IPS-18c (cell line): ENCODE results near the gene GYPC.
"Not testable (repeated sequence)": the region's sequence is repeated elsewhere in the genome, so short reads cannot be mapped to it uniquely, and the experiment has no call there.

Experiments used
- H3K4me3 ChIP-seq: 2 replicates; pipeline ENCODE4 v1.7.0; 2013; ENCODE audit warnings: low read depth, mild to moderate bottlenecking, low read length, moderate library complexity; ENCODE audit not compliant: insufficient read depth
- H3K9me3 ChIP-seq: one replicate; pipeline ENCODE4 v1.6.1; 2013; ENCODE audit warnings: mild to moderate bottlenecking, low read length, moderate library complexity; ENCODE audit not compliant: control insufficient read depth, insufficient read depth

GYPC gene

GRCh38 chr2:126645211-126645618 lies 10.7 kb upstream of the GYPC start:
- Histone ChIP-seq H3K9me3 (no peaks in the 10 kb centered on the region), H3K4me3 (no peak overlapping the region)

- Histone ChIP-seq H3K9me3 (no peaks in the 10 kb centered on the region), H3K4me3 (no peak overlapping the region)
Measured at GRCh38 chr2:126646026-126646425, 9.9 kb upstream of the GYPC start.

GRCh38 chr2:126647714-126648344 lies 8.1 kb upstream of the GYPC start:
- H3K4me3 ChIP-seq, H3K9me3 ChIP-seq: not testable (repeated sequence)

GRCh38 chr2:126648345-126648786 lies 7.6 kb upstream of the GYPC start:
- H3K4me3 ChIP-seq, H3K9me3 ChIP-seq: not testable (repeated sequence)

- Histone ChIP-seq H3K4me3 (no peak overlapping the region), H3K9me3 (no peaks in the 10 kb centered on the region)
Measured at GRCh38 chr2:126649101-126649500, 6.9 kb upstream of the GYPC start.

GRCh38 chr2:126650994-126651393 lies 5.0 kb upstream of the GYPC start:
- Histone ChIP-seq H3K4me3 (no peak overlapping the region), H3K9me3 (no peaks in the 10 kb centered on the region)

GRCh38 chr2:126652323-126652891 lies 3.6 kb upstream of the GYPC start:
- no peak overlapping the region for H3K4me3 ChIP-seq
- no peaks in the 10 kb centered on the region for H3K9me3 ChIP-seq

GRCh38 chr2:126653109-126653508 lies 2.8 kb upstream of the GYPC start:
- Histone ChIP-seq H3K4me3 (no peak overlapping the region), H3K9me3 (no peaks in the 10 kb centered on the region)

GRCh38 chr2:126653761-126654160 lies 2.2 kb upstream of the GYPC start:
- Histone ChIP-seq H3K9me3 (no peaks in the 10 kb centered on the region), H3K4me3 (no peak overlapping the region)

GRCh38 chr2:126655051-126655450 lies 907 bp upstream of the GYPC start:
- Histone ChIP-seq H3K4me3 (no peak overlapping the region), H3K9me3 (no peaks in the 10 kb centered on the region)

- Histone ChIP-seq H3K9me3 (no peaks in the 10 kb centered on the region), H3K4me3 (peak overlapping the region; percentile 64)
Measured at GRCh38 chr2:126656431-126657147, 631 bp downstream of the GYPC start.

GRCh38 chr2:126657148-126657635 lies 1.2 kb downstream of the GYPC start:
- Histone ChIP-seq H3K4me3 (peak overlapping the region; percentile 28; the same call in 1 of the 2 replicates), H3K9me3 (no peaks in the 10 kb centered on the region)

GRCh38 chr2:126657636-126658318 lies 1.8 kb downstream of the GYPC start:
- Histone ChIP-seq H3K9me3 (no peaks in the 10 kb centered on the region), H3K4me3 (0 out of 2 replicates have a peak overlapping the region, but pooled peaks have one; percentile 24)

- Histone ChIP-seq H3K4me3 (0 out of 2 replicates have a peak overlapping the region, but pooled peaks have one; percentile 24), H3K9me3 (no peaks in the 10 kb centered on the region)
Measured at GRCh38 chr2:126658319-126658904, 2.5 kb downstream of the GYPC start.

- no peak overlapping the region for H3K4me3 ChIP-seq
Measured at GRCh38 chr2:126658905-126659561, 3.1 kb downstream of the GYPC start.

GRCh38 chr2:126659562-126660467 lies 3.9 kb downstream of the GYPC start:
- Histone ChIP-seq H3K9me3 (no peaks in the 10 kb centered on the region), H3K4me3 (no peak overlapping the region)

More at GRCh38 chr2:126658905-126659561, 3.1 kb downstream of the GYPC start:
- H3K9me3 ChIP-seq = no peaks in the 10 kb centered on the region
